Karpas-422 (cell line): ENCODE measurements around the gene ARHGAP10. TPM values are rescaled to one million over a fixed set of nuclear protein-coding genes. Genes with fewer than 3 reads are reported as not detected.
"Not testable (repeated sequence)": the region's sequence is repeated elsewhere in the genome, so short reads cannot be mapped to it uniquely, and the experiment has no call there.

Experiments
- DNase-seq: peaks from one replicate; pipeline ENCODE4 v3.0.0-alpha.2; 2015
- H2AFZ ChIP-seq: fragments of 200-600 bp; sonication (generic); 2 replicates; pipeline ENCODE4 v1.6.1; 2014; ENCODE audit warnings: antibody characterized with exemption, low read length, mixed read lengths
- H3K27ac ChIP-seq: fragments of 200-600 bp; sonication (generic); 2 replicates; pipeline ENCODE4 v1.5.1; 2014; ENCODE audit warnings: mild to moderate bottlenecking, low read length, moderate library complexity
- H3K27me3 ChIP-seq: fragments of 200-600 bp; sonication (generic); 2 replicates; pipeline ENCODE4 v1.6.1; 2014; ENCODE audit warnings: low read length, mixed read lengths
- H3K36me3 ChIP-seq: fragments of 200-600 bp; sonication (generic); 2 replicates; pipeline ENCODE4 v1.6.1; 2014; ENCODE audit warnings: low read length, mixed read lengths; ENCODE audit not compliant: insufficient read depth
- H3K4me1 ChIP-seq: fragments of 200-600 bp; sonication (generic); 2 replicates; pipeline ENCODE4 v1.6.1; 2014; ENCODE audit warnings: mild to moderate bottlenecking, low read length, mixed read lengths
- H3K4me2 ChIP-seq: fragments of 200-600 bp; sonication (generic); 2 replicates; pipeline ENCODE4 v1.6.1; 2014; ENCODE audit warnings: low read length, low read depth, mild to moderate bottlenecking; ENCODE audit not compliant: poor library complexity, severe bottlenecking
- H3K4me3 ChIP-seq: fragments of 200-600 bp; sonication (generic); 2 replicates; pipeline ENCODE4 v1.5.1; 2014; ENCODE audit warnings: mild to moderate bottlenecking, antibody characterized with exemption, low read length, mixed read lengths
- H3K79me2 ChIP-seq: fragments of 200-600 bp; sonication (generic); 2 replicates; pipeline ENCODE4 v1.6.1; 2014; ENCODE audit warnings: mild to moderate bottlenecking, low read length, mixed read lengths
- H3K9ac ChIP-seq: fragments of 200-600 bp; sonication (generic); 2 replicates; pipeline ENCODE4 v1.6.0; 2014; ENCODE audit warnings: low read length
- H3K9me2 ChIP-seq: fragments of 200-600 bp; sonication (generic), shearing (Covaris generic); replicated peaks from 2 replicates; pipeline ENCODE4 v1.6.0; 2014; ENCODE audit warnings: mild to moderate bottlenecking, low read length, moderate library complexity; ENCODE audit not compliant: insufficient read depth
- H3K9me3 ChIP-seq: fragments of 300-700, 200-600 bp; sonication (generic); 2 replicates; pipeline ENCODE4 v1.6.1; 2014; ENCODE audit warnings: low read length, mixed read lengths
- H4K20me1 ChIP-seq: fragments of 200-600 bp; sonication (generic); 2 replicates; pipeline ENCODE4 v1.6.1; 2014; ENCODE audit warnings: mild to moderate bottlenecking, antibody characterized with exemption, low read length, low read depth; ENCODE audit not compliant: insufficient read depth
- total RNA-seq: library from RNA; depleted of rRNA; stranded (reverse); fragments of >200 nt; shearing (Covaris generic); gene quantifications from 2 replicates; pipeline ENCODE4 v1.2.3, GENCODE V29; 2014; ENCODE audit warnings: low replicate concordance

Gene ARHGAP10
- total RNA-seq, 1 experiment from 2014 or later = 0.41 TPM

DNA sequence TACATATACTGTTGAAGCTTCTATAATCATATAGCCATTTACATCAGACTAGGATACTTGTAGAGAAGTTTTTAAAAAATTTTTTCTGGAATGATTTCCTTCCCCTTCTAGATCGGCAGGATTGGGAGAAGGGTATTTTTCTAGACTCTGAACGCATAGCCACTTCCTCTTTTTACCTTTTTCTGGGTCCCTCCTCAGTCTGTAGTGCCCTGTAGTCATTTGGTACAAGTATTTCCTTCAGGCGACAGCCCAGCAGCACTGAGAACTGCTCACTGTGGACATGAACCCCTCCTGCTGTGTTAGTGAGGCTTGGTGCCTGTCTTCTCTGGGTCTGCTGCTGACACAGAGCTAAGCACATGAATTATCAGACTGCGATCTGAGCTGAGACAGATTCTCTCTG, 255.4 kb downstream of the ARHGAP10 start:
- Histone ChIP-seq H3K9me2 (no peaks in the 10 kb centered on the region), H3K36me3 (no peaks in the 10 kb centered on the region), H3K4me2 (no peak overlapping the region), H3K9ac (no peak overlapping the region), H3K4me1 (peaks cover 43% of the 10 kb centered on the region), H3K9me3 (no peaks in the 10 kb centered on the region), H3K4me3 (no peak overlapping the region), H3K27me3 (no peaks in the 10 kb centered on the region), H3K79me2 (no peaks in the 10 kb centered on the region), H2AFZ (no peak overlapping the region), H4K20me1 (no peaks in the 10 kb centered on the region), H3K27ac (no peak overlapping the region)
- DNase-seq = peak; percentile 63

GRCh38 chr4:147991543-147992283, 259.8 kb downstream of the ARHGAP10 start:
- H4K20me1 ChIP-seq = no peaks in the 10 kb centered on the region
- no peak overlapping the region for H2AFZ ChIP-seq
- H3K4me3 ChIP-seq = no peak overlapping the region
- H3K27ac ChIP-seq = no peak overlapping the region
- H3K9ac ChIP-seq = no peak overlapping the region
- H3K4me1 ChIP-seq = peaks cover 11% of the 10 kb centered on the region
- no peaks in the 10 kb centered on the region for H3K79me2 ChIP-seq
- H3K27me3 ChIP-seq = no peaks in the 10 kb centered on the region
- H3K36me3 ChIP-seq = no peaks in the 10 kb centered on the region
- no peak for DNase-seq
- H3K9me2 ChIP-seq = no peaks in the 10 kb centered on the region
- H3K9me3 ChIP-seq = no peaks in the 10 kb centered on the region
- no peak overlapping the region for H3K4me2 ChIP-seq

GRCh38 chr4:147994076-147994475, 262.2 kb downstream of the ARHGAP10 start:
- Histone ChIP-seq H3K27me3 (no peaks in the 10 kb centered on the region), H3K36me3 (no peaks in the 10 kb centered on the region), H3K9me2 (no peaks in the 10 kb centered on the region), H4K20me1 (no peaks in the 10 kb centered on the region), H3K4me2 (no peak overlapping the region), H3K9ac (no peak overlapping the region), H3K27ac (no peak overlapping the region), H3K4me3 (no peak overlapping the region), H3K79me2 (no peaks in the 10 kb centered on the region), H3K4me1 (no peaks in the 10 kb centered on the region), H3K9me3 (no peaks in the 10 kb centered on the region), H2AFZ (no peak overlapping the region)
- no peak for DNase-seq

GRCh38 chr4:147994491-147995385, 262.9 kb downstream of the ARHGAP10 start:
- DNase-seq = no peak
- H2AFZ ChIP-seq = no peak overlapping the region

DNA sequence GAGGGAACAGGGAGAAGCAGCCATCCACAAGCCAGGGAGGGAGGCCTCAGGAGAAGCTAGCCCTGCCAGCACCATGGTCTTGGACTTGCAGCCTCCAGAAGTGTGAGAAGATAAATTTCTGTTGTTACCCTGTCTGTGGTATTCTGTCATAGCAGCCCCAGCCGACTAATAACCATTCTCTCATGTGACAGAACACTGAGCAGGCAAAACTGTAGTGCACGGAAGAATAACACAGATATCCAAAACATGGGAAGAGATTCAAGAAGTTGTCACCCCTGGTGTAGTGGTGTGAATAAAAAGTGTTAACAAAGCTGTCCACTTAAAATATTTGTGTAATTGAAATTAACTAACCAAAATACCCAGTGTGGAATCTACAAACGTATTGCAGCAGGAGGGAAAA, 265.0 kb downstream of the ARHGAP10 start:
- Histone ChIP-seq H3K4me2 (no peak overlapping the region), H3K79me2 (no peaks in the 10 kb centered on the region), H3K36me3 (no peaks in the 10 kb centered on the region), H3K9me3 (no peaks in the 10 kb centered on the region), H4K20me1 (no peaks in the 10 kb centered on the region), H3K9me2 (no peaks in the 10 kb centered on the region), H3K27ac (no peak overlapping the region), H3K4me3 (no peak overlapping the region), H3K4me1 (no peaks in the 10 kb centered on the region), H2AFZ (no peak overlapping the region), H3K9ac (no peak overlapping the region), H3K27me3 (no peaks in the 10 kb centered on the region)
- no peak for DNase-seq

More at GRCh38 chr4:147994491-147995385, 262.9 kb downstream of the ARHGAP10 start:
- Histone ChIP-seq H3K9me3 (no peaks in the 10 kb centered on the region), H3K4me3 (no peak overlapping the region), H4K20me1 (no peaks in the 10 kb centered on the region), H3K27ac (no peak overlapping the region), H3K27me3 (no peaks in the 10 kb centered on the region), H3K4me2 (no peak overlapping the region), H3K9me2 (no peaks in the 10 kb centered on the region), H3K36me3 (no peaks in the 10 kb centered on the region), H3K79me2 (no peaks in the 10 kb centered on the region), H3K9ac (no peak overlapping the region), H3K4me1 (no peaks in the 10 kb centered on the region)

- not testable (repeated sequence) for DNase-seq, H4K20me1 ChIP-seq, H3K27ac ChIP-seq, H3K27me3 ChIP-seq, H3K4me3 ChIP-seq, H3K36me3 ChIP-seq, H3K9ac ChIP-seq, H2AFZ ChIP-seq, H3K4me2 ChIP-seq, H3K9me2 ChIP-seq, H3K9me3 ChIP-seq, H3K79me2 ChIP-seq
- H3K4me1 ChIP-seq = peaks cover 11% of the 10 kb centered on the region; the same call in 1 of the 2 replicates
Observed at GRCh38 chr4:148000038-148000437, 268.1 kb downstream of the ARHGAP10 start.

DNA sequence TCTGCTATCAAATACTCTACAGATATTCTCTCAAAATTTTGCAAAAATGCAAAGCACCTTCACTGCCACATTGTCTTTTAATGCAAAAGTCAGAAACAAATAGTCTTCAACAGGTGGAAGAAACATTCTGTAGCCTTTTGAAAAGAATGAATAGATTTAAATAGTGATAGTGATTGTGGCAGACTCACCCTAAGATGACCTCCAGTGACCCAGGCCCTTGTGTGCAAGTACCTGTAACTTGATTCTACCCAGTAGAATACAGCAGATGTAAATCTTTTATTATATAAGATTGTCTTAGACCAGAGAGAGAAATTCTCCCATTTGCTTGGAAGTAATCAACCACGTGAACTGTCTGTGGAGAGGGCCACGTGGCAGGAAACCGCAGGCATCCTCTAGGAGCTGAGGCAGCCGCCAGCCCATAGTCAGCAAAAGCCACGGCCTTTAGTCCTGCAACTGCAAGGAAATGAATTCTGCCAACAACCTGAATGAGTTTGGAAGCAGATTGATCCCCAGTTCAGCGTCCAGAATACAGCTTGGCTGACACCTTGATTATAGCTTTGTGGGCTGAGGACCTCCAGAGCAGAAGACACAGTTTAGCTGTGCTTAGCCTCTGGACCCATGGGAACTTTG, 272.5 kb downstream of the ARHGAP10 start:
- H3K79me2 ChIP-seq = no peaks in the 10 kb centered on the region
- peaks cover 3% of the 10 kb centered on the region; the same call in 1 of the 2 replicates for H3K27me3 ChIP-seq
- no peaks in the 10 kb centered on the region for H4K20me1 ChIP-seq
- no peak overlapping the region for H3K4me2 ChIP-seq
- no peak overlapping the region for H3K4me3 ChIP-seq
- H3K36me3 ChIP-seq = no peaks in the 10 kb centered on the region
- no peaks in the 10 kb centered on the region for H3K9me3 ChIP-seq
- no peaks in the 10 kb centered on the region for H3K9me2 ChIP-seq
- peaks cover 18% of the 10 kb centered on the region; the same call in 1 of the 2 replicates for H3K4me1 ChIP-seq
- no peak overlapping the region for H2AFZ ChIP-seq
- DNase-seq = no peak
- H3K9ac ChIP-seq = no peak overlapping the region
- H3K27ac ChIP-seq = no peak overlapping the region

- H3K4me1 ChIP-seq = peaks cover 18% of the 10 kb centered on the region; the same call in 1 of the 2 replicates
- H3K9ac ChIP-seq = no peak overlapping the region
- no peak overlapping the region for H2AFZ ChIP-seq
- no peaks in the 10 kb centered on the region for H3K9me3 ChIP-seq
- H3K27ac ChIP-seq = no peak overlapping the region
- H3K4me3 ChIP-seq = no peak overlapping the region
- no peak overlapping the region for H3K4me2 ChIP-seq
- no peaks in the 10 kb centered on the region for H3K79me2 ChIP-seq
- no peaks in the 10 kb centered on the region for H3K36me3 ChIP-seq
- no peaks in the 10 kb centered on the region for H4K20me1 ChIP-seq
- DNase-seq = no peak
- H3K9me2 ChIP-seq = no peaks in the 10 kb centered on the region
- H3K27me3 ChIP-seq = peaks cover 3% of the 10 kb centered on the region; the same call in 1 of the 2 replicates
Observed at GRCh38 chr4:148006001-148006400, 274.1 kb downstream of the ARHGAP10 start.
